ENCODE data around the gene PIGU. TPM values are rescaled to one million over a fixed set of nuclear protein-coding genes. Genes with fewer than 3 reads are reported as not detected.

The PIGU gene
- total RNA-seq, 1 donor = 13.0 TPM

GRCh38 chr20:34647737-34648136 lies 29.2 kb downstream of the PIGU start:
- no peak overlapping the region for H3K4me3 ChIP-seq (ENCODE audit: low read depth, low read length)
- no peak for DNase-seq (ENCODE audit: low read depth)
- no peak for TF ChIP-seq CTCF (IDR thresholded peaks at IDR 0.05; ENCODE audit: insufficient read depth, low read depth, low read length)

- no peak for DNase-seq (ENCODE audit: low read depth)
- no peak for TF ChIP-seq CTCF (IDR thresholded peaks at IDR 0.05; ENCODE audit: insufficient read depth, low read depth, low read length)
- no peak overlapping the region for H3K4me3 ChIP-seq (ENCODE audit: low read depth, low read length)
Observed at GRCh38 chr20:34644951-34645350, 31.9 kb downstream of the PIGU start.

- no peak for DNase-seq (ENCODE audit: low read depth)
- TF ChIP-seq CTCF (IDR thresholded peaks at IDR 0.05; ENCODE audit: insufficient read depth, low read depth, low read length) = no peak
- H3K4me3 ChIP-seq (ENCODE audit: low read depth, low read length) = no peak overlapping the region
Observed at GRCh38 chr20:34644345-34644744, 32.5 kb downstream of the PIGU start.

- peak; percentile 98 for DNase-seq (ENCODE audit: low read depth)
- TF ChIP-seq CTCF (IDR thresholded peaks at IDR 0.05; ENCODE audit: insufficient read depth, low read depth, low read length) = no peak
- no peak overlapping the region for H3K4me3 ChIP-seq (ENCODE audit: low read depth, low read length)
Observed at GRCh38 chr20:34643928-34644327, 33.0 kb downstream of the PIGU start.

GRCh38 chr20:34642009-34642408 lies 34.9 kb downstream of the PIGU start:
- DNase-seq (ENCODE audit: low read depth) = no peak
- no peak overlapping the region for H3K4me3 ChIP-seq (ENCODE audit: low read depth, low read length)
- no peak for TF ChIP-seq CTCF (IDR thresholded peaks at IDR 0.05; ENCODE audit: insufficient read depth, low read depth, low read length)

- DNase-seq (ENCODE audit: low read depth) = no peak
- no peak overlapping the region for H3K4me3 ChIP-seq (ENCODE audit: low read depth, low read length)
- TF ChIP-seq CTCF (IDR thresholded peaks at IDR 0.05; ENCODE audit: insufficient read depth, low read depth, low read length) = no peak
Observed at GRCh38 chr20:34639755-34640222, 37.1 kb downstream of the PIGU start.

GRCh38 chr20:34638532-34638931 lies 38.4 kb downstream of the PIGU start:
- no peak overlapping the region for H3K4me3 ChIP-seq (ENCODE audit: low read depth, low read length)
- DNase-seq (ENCODE audit: low read depth) = no peak
- no peak for TF ChIP-seq CTCF (IDR thresholded peaks at IDR 0.05; ENCODE audit: insufficient read depth, low read depth, low read length)

Data from fibroblast of villous mesenchyme (primary cell).